Fibroblast of lung (primary cell): ENCODE results near the gene TGM2. TPM values are rescaled to one million over a fixed set of nuclear protein-coding genes. Genes with fewer than 3 reads are reported as not detected.

ENCODE experiments used
- DNase-seq, 2 donors: peaks; one replicate each; pipeline versions ENCODE4 v3.0.0 to v3.0.0-alpha.2; 2010; ENCODE audit warnings: low read depth in 2 of 2
- H2AFZ ChIP-seq: 2 replicates; pipeline ENCODE4 v1.5.1; 2012; ENCODE audit warnings: low read length, control low read depth, inconsistent platforms
- H3K27ac ChIP-seq: 2 replicates; pipeline ENCODE4 v1.5.1; 2011; ENCODE audit warnings: low read length, control low read depth; ENCODE audit not compliant: insufficient read depth
- H3K27me3 ChIP-seq: 2 replicates; pipeline ENCODE4 v1.5.1; 2011; ENCODE audit warnings: mild to moderate bottlenecking, low read length; ENCODE audit not compliant: control insufficient read depth, insufficient read depth
- H3K36me3 ChIP-seq: 2 replicates; pipeline ENCODE4 v1.5.1; 2011; ENCODE audit warnings: low read length; ENCODE audit not compliant: control insufficient read depth, insufficient read depth
- H3K4me1 ChIP-seq: 2 replicates; pipeline ENCODE4 v1.5.1; 2011; ENCODE audit warnings: low read length; ENCODE audit not compliant: control insufficient read depth, insufficient read depth; ENCODE audit errors: extremely low read depth
- H3K4me2 ChIP-seq: 2 replicates; pipeline ENCODE4 v1.5.1; 2011; ENCODE audit warnings: low read length, control low read depth; ENCODE audit not compliant: insufficient read depth; ENCODE audit errors: extremely low read depth
- H3K4me3 ChIP-seq, 4 experiments: fragments of 200-600 bp in 1 of 4; sonication (generic) in 1 of 4; replicated peaks in 1 of 4; 2 replicates each; pipeline ENCODE4 v1.5.1; 2011 to 2016; ENCODE audit warnings: low read length in 4 of 4, low read depth in 3 of 4, mild to moderate bottlenecking in 3 of 4, control low read depth in 2 of 4, inconsistent platforms in 1 of 4, mixed read lengths in 1 of 4; ENCODE audit not compliant: insufficient read depth in 1 of 4; ENCODE audit errors: control extremely low read depth in 1 of 4
- H3K79me2 ChIP-seq: 2 replicates; pipeline ENCODE4 v1.5.1; 2012; ENCODE audit warnings: mild to moderate bottlenecking, low read length, inconsistent platforms; ENCODE audit not compliant: control insufficient read depth, insufficient read depth
- H3K9ac ChIP-seq: 2 replicates; pipeline ENCODE4 v1.5.1; 2011; ENCODE audit warnings: mild to moderate bottlenecking, low read length, control low read depth; ENCODE audit not compliant: insufficient read depth
- H3K9me3 ChIP-seq: 2 replicates; pipeline ENCODE4 v1.5.1; 2012; ENCODE audit warnings: low read depth, low read length; ENCODE audit not compliant: control insufficient read depth, insufficient read depth
- H4K20me1 ChIP-seq: 2 replicates; pipeline ENCODE4 v1.5.1; 2011; ENCODE audit warnings: low read length; ENCODE audit not compliant: control insufficient read depth, insufficient read depth; ENCODE audit errors: extremely low read depth
- EZH2 ChIP-seq: IDR thresholded peaks from 2 replicates; pipeline ENCODE4 v1.5.1; 2012; ENCODE audit warnings: low read length, control low read depth, mild to moderate bottlenecking; ENCODE audit errors: missing control alignments
- polyA plus RNA-seq, 2 donors: library from polyadenylated mRNA; depleted of rRNA in 1 of 2; stranded (reverse) in 1 of 2; unstranded in 1 of 2; fragments of >200 nt; gene quantifications; 2 replicates each; pipeline ENCODE4 v1.2.1, GENCODE V29; 2011 to 2012; ENCODE audit warnings: missing spikeins in 1 of 2
- total RNA-seq: library from RNA; depleted of rRNA; stranded (reverse); fragments of >200 nt; gene quantifications from 2 replicates; pipeline ENCODE4 v1.2.1, GENCODE V29; 2014
- TF ChIP-seq, protein P1 (sequence below), 2 donors: IDR thresholded peaks in 1 of 2; conservative IDR thresholded peaks in 1 of 2; 1 replicate in 1 of 2; 2 replicates in 1 of 2; pipeline ENCODE4 v1.5.1; 2011 to 2012; ENCODE audit warnings: low read length in 2 of 2, control low read depth in 1 of 2, inconsistent platforms in 1 of 2, low read depth in 1 of 2, mild to moderate bottlenecking in 1 of 2

Gene TGM2
- total and polyA plus RNA-seq, 2 donors (not counting 1 experiment from before 2014, with no cell fraction given): 103 to 238 TPM

DNA sequence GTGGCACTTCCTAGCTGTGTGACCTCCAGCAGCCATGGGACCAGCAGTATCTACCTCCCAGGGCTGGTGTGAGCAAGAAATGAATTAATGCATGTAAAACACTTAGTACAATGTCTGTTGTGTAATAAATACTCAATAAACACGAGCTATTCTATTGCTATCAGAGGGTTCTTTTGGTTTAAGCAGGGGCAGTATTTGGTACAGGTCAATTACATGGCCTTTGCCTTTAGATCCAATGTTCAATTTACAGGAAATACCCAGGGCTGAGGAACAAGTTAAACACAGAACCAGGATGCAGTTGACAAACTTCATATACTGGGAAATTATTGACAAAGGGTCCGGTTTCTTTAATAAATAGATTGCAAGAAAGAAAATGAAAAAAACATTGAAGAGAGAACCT, 2.9 kb downstream of the TGM2 start:
- Histone ChIP-seq H2AFZ (no peak overlapping the region), H3K9me3 (no peaks in the 10 kb centered on the region), H4K20me1 (no peaks in the 10 kb centered on the region), H3K4me2 (no peak overlapping the region), H3K4me3 (no peak overlapping the region), H3K79me2 (peaks cover 7% of the 10 kb centered on the region), H3K27me3 (no peaks in the 10 kb centered on the region), H3K9ac (no peak overlapping the region), H3K27ac (no peak overlapping the region), H3K36me3 (peaks cover 6% of the 10 kb centered on the region), H3K4me1 (peaks cover 31% of the 10 kb centered on the region)
- TF ChIP-seq, protein P1, sequence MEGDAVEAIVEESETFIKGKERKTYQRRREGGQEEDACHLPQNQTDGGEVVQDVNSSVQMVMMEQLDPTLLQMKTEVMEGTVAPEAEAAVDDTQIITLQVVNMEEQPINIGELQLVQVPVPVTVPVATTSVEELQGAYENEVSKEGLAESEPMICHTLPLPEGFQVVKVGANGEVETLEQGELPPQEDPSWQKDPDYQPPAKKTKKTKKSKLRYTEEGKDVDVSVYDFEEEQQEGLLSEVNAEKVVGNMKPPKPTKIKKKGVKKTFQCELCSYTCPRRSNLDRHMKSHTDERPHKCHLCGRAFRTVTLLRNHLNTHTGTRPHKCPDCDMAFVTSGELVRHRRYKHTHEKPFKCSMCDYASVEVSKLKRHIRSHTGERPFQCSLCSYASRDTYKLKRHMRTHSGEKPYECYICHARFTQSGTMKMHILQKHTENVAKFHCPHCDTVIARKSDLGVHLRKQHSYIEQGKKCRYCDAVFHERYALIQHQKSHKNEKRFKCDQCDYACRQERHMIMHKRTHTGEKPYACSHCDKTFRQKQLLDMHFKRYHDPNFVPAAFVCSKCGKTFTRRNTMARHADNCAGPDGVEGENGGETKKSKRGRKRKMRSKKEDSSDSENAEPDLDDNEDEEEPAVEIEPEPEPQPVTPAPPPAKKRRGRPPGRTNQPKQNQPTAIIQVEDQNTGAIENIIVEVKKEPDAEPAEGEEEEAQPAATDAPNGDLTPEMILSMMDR (conservative IDR thresholded peaks at IDR 0.05 in 1 of 2, IDR thresholded peaks at IDR 0.05 in 1 of 2; ENCODE audit: low read depth in 1 of 2, low read length in 2 of 2): no peak
- TF ChIP-seq EZH2: no peak
- no peak for DNase-seq

DNA sequence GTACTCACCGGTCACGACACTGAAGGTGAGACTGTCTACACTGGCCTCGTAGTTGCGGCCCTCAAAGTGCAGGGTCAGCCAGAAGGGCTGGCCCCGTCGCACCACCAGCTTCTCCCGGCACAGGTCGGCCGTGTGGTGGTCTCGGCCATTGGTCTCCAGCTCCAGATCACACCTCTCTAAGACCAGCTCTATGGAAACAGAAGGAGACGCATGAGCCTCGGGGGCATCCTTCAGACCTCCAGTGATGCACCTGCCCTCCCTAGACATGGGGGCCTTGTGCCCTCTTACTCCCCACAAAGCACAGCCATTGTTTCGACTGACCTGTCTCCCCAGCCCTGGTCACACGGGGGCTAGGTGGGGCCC, 3.7 kb downstream of the TGM2 start:
- H3K9ac ChIP-seq: no peak overlapping the region
- H3K79me2 ChIP-seq: peaks cover 7% of the 10 kb centered on the region
- H3K4me3 ChIP-seq: no peak overlapping the region
- H3K27me3 ChIP-seq: no peaks in the 10 kb centered on the region
- H2AFZ ChIP-seq: no peak overlapping the region
- H3K27ac ChIP-seq: no peak overlapping the region
- no peaks in the 10 kb centered on the region for H3K9me3 ChIP-seq
- H4K20me1 ChIP-seq: no peaks in the 10 kb centered on the region
- H3K36me3 ChIP-seq: peaks cover 6% of the 10 kb centered on the region
- no peak overlapping the region for H3K4me2 ChIP-seq
- DNase-seq: no peak
- H3K4me1 ChIP-seq: peaks cover 26% of the 10 kb centered on the region
- no peak for TF ChIP-seq EZH2
- TF ChIP-seq, protein P1 (conservative IDR thresholded peaks at IDR 0.05 in 1 of 2, IDR thresholded peaks at IDR 0.05 in 1 of 2; ENCODE audit: low read depth in 1 of 2, low read length in 2 of 2): no peak

DNA sequence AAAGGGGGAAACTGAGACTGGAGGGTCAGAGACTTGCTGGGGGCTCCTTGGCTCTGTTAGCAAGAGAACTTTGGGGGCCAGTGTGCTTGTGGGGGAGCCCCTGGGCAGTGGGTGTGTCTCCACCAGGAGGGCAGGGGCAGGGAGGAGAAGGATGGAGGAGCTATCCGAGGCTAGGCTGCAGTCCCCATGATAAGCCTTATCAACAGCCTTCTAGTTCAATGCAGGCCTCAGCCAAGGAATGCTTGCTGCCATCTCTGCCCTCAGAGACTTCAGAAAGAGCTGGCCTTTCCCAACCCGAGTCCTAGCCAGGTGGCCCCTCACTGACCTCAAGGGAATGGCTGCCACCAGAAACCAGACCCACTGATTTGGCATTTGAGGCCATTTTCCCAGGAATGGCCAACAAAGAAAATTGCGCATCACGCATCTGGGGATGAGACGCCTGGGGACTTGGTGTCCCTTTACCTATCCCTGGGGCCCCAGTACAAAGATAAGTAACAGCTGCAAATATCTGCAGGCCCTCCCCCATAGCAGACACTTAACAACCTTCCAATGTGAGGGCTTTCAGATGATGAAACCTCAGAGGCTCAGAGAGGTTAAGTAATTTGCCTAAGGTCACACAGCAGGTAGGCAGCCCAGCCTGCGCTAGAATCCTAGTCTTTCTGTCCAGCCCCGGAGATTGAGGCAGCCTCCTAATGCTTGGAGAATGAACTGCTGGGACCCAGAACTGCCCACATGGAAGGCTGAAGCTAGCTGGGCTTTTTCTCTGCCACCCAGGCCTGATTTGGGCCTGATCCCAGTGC, 4.9 kb downstream of the TGM2 start:
- Histone ChIP-seq H2AFZ (no peak overlapping the region), H4K20me1 (no peaks in the 10 kb centered on the region), H3K4me2 (no peak overlapping the region), H3K9me3 (no peaks in the 10 kb centered on the region), H3K79me2 (peaks cover 6% of the 10 kb centered on the region), H3K9ac (no peak overlapping the region), H3K4me3 (no peak overlapping the region), H3K36me3 (peaks cover 8% of the 10 kb centered on the region), H3K27me3 (no peaks in the 10 kb centered on the region), H3K4me1 (peaks cover 16% of the 10 kb centered on the region), H3K27ac (no peak overlapping the region)
- TF ChIP-seq EZH2: no peak
- TF ChIP-seq, protein P1 (conservative IDR thresholded peaks at IDR 0.05 in 1 of 2, IDR thresholded peaks at IDR 0.05 in 1 of 2; ENCODE audit: low read depth in 1 of 2, low read length in 2 of 2): no peak
- no peak for DNase-seq
